GM12878 (cell line): ENCODE data around the gene NAA60. TPM values are rescaled to one million over a fixed set of nuclear protein-coding genes. Genes with fewer than 3 reads are reported as not detected.

ENCODE experiments used
- ATAC-seq: fragments of 200-7000 bp; cut with Tn5 transposase; 3 replicates; pipeline ENCODE4 v1.9.1; 2020; ENCODE audit warnings: mild to moderate bottlenecking, moderate library complexity
- BruUV-seq: library from RNA; stranded (reverse); fragments of 400-500 nt; replicated peaks from 2 replicates; lab custom pipeline; 2021; lab: Mats Ljungman, UMichigan
- CTCF ChIA-PET: fragments of 300-600 bp; sonication (Branson Sonifier 250); formaldehyde crosslinking; extraction: SDS; loops from one replicate; lab custom pipeline; 2021; ENCODE audit warnings: inconsistent platforms; lab: Yijun Ruan, JAX
- POLR2A ChIA-PET: fragments of 350-600 bp; formaldehyde crosslinking; extraction: SDS; loops from one replicate; lab custom pipeline; 2021; ENCODE audit warnings: inconsistent platforms; lab: Charles Lee
- RAD21 ChIA-PET: fragments of 300-600 bp; sonication (Branson Sonifier 250); formaldehyde crosslinking; loops from one replicate; lab custom pipeline; 2023; ENCODE audit warnings: antibody characterized with exemption; ENCODE audit not compliant: unreplicated experiment; lab: Charles Lee
- SMC1A ChIA-PET: fragments of 300-600 bp; sonication (Branson Sonifier 250); formaldehyde crosslinking; loops from one replicate; lab custom pipeline; 2023; ENCODE audit not compliant: unreplicated experiment, uncharacterized antibody; lab: Charles Lee
- DNase-seq: peaks from one replicate; pipeline ENCODE4 v3.0.0-alpha.2; 2011; ENCODE audit warnings: low read depth, low spot score
- FAIRE-seq: peaks from 3 replicates; lab custom pipeline; 2011; peaks lifted over from hg19 to GRCh38; lab: Jason Lieb, UNC
- H2AFZ ChIP-seq: 2 replicates; pipeline ENCODE4 v1.6.0; 2011; ENCODE audit warnings: low read depth, low read length, control low read depth; ENCODE audit not compliant: control insufficient read depth
- H3K27ac ChIP-seq: 2 replicates; pipeline ENCODE4 v1.5.1; 2011; ENCODE audit warnings: control low read depth; ENCODE audit not compliant: control insufficient read depth, insufficient read depth
- H3K27me3 ChIP-seq, 2 experiments: replicated peaks in 1 of 2; 2 replicates each; pipeline versions ENCODE4 v1.6.0 to v1.6.1; 2011; ENCODE audit warnings: low read length in 1 of 2; ENCODE audit not compliant: control insufficient read depth in 2 of 2, insufficient read depth in 2 of 2
- H3K36me3 ChIP-seq, 2 experiments: 2 replicates each; pipeline ENCODE4 v1.5.1; 2011; ENCODE audit warnings: low read length in 1 of 2; ENCODE audit not compliant: control insufficient read depth in 2 of 2, insufficient read depth in 2 of 2
- H3K4me1 ChIP-seq: 2 replicates; pipeline ENCODE4 v1.6.1; 2011; ENCODE audit warnings: mild to moderate bottlenecking, low read length, moderate library complexity, mixed read lengths; ENCODE audit not compliant: control insufficient read depth, insufficient read depth
- H3K4me2 ChIP-seq: 2 replicates; pipeline ENCODE4 v1.6.0; 2011; ENCODE audit warnings: control low read depth; ENCODE audit not compliant: control insufficient read depth, insufficient read depth
- H3K4me3 ChIP-seq: fragments of 200-600 bp; sonication (generic); 2 replicates; pipeline ENCODE4 v1.5.1; 2016
- H3K79me2 ChIP-seq: 2 replicates; pipeline ENCODE4 v1.6.0; 2011; ENCODE audit warnings: low read length; ENCODE audit not compliant: control insufficient read depth, insufficient read depth
- H3K9ac ChIP-seq: 2 replicates; pipeline ENCODE4 v1.8.0; 2011; ENCODE audit warnings: low read length, control low read depth, mixed read lengths; ENCODE audit not compliant: control insufficient read depth, insufficient read depth
- H3K9me3 ChIP-seq: replicated peaks from 3 replicates; pipeline ENCODE4 v1.5.1; 2011; ENCODE audit warnings: mild to moderate bottlenecking, low read length; ENCODE audit not compliant: control insufficient read depth, insufficient read depth
- H4K20me1 ChIP-seq: 2 replicates; pipeline ENCODE4 v1.6.0; 2011; ENCODE audit not compliant: control insufficient read depth, insufficient read depth
- ATF7 ChIP-seq: fragments of 450-650 bp; IDR thresholded peaks from 2 replicates; pipeline ENCODE4 v1.6.1; 2016; ENCODE audit warnings: low read depth, mild to moderate bottlenecking
- CBX5 ChIP-seq: sonication (generic); IDR thresholded peaks from 2 replicates; pipeline ENCODE4 v1.6.1; 2016; ENCODE audit warnings: low read depth, moderate library complexity, mild to moderate bottlenecking, inconsistent platforms
- EED ChIP-seq: sonication (generic); IDR thresholded peaks from 2 replicates; pipeline ENCODE4 v1.6.1; 2016; ENCODE audit warnings: antibody characterized with exemption, low read depth
- YY1 ChIP-seq: IDR thresholded peaks from 2 replicates; pipeline ENCODE4 v1.6.1; 2011; ENCODE audit warnings: low read depth, mild to moderate bottlenecking, low read length
- WGBS: methylation state at CpG from one replicate; pipeline ENCODE4 v1.1.6; 2016; ENCODE audit warnings: low lambda C conversion rate; ENCODE audit not compliant: insufficient replicate concordance, insufficient coverage; ENCODE audit errors: missing lambda C conversion rate; 5-methylcytosine and 5-hydroxymethylcytosine counted together
- in situ Hi-C: fragments of 300-500 bp; cut with MboI; formaldehyde crosslinking; loops from 9 replicates; pipeline ENCODE4 v1.14.3; 2018; ENCODE audit warnings: mixed read lengths
- intact Hi-C: fragments of 100-400 bp; cut with micrococcal nuclease; formaldehyde crosslinking; loops from one replicate; pipeline ENCODE4 v1.14.2; 2022; ENCODE audit not compliant: unreplicated experiment
- polyA plus RNA-seq, 11 experiments: library from polyadenylated mRNA; depleted of rRNA in 4 of 11; unstranded in 6 of 11; stranded (reverse) in 5 of 11; fragments of >200 nt; fragmentation: Nextera tagmentation in 4 of 11; fragmentation: Illumina TruSeq in 1 of 11; extraction: Ambion mirVana in 4 of 11; extraction: Trizol in 1 of 11; gene quantifications; 1 replicate in 1 of 11; 2 replicates in 10 of 11; pipeline versions ENCODE4 v1.2.1 to v1.2.3, GENCODE V29; 2011 to 2016; ENCODE audit warnings: inconsistent platforms in 2 of 11, missing spikeins in 2 of 11, low read depth in 1 of 11
- total RNA-seq, 4 experiments: library from RNA; depleted of rRNA in 3 of 4; stranded (reverse); fragments of >200 nt in 3 of 4; fragmentation: Illumina TruSeq in 1 of 4; extraction: Trizol in 1 of 4; gene quantifications; 2 replicates each; pipeline versions ENCODE4 v1.2.1 to v1.2.3, GENCODE V29; 2013 to 2021

The NAA60 gene
- total and polyA plus RNA-seq, 10 of the 15 experiments (the other 5 are each of a cell fraction or from before 2014, with no cell fraction given) = 6.2 to 43.1 (median 34.6) TPM

DNA sequence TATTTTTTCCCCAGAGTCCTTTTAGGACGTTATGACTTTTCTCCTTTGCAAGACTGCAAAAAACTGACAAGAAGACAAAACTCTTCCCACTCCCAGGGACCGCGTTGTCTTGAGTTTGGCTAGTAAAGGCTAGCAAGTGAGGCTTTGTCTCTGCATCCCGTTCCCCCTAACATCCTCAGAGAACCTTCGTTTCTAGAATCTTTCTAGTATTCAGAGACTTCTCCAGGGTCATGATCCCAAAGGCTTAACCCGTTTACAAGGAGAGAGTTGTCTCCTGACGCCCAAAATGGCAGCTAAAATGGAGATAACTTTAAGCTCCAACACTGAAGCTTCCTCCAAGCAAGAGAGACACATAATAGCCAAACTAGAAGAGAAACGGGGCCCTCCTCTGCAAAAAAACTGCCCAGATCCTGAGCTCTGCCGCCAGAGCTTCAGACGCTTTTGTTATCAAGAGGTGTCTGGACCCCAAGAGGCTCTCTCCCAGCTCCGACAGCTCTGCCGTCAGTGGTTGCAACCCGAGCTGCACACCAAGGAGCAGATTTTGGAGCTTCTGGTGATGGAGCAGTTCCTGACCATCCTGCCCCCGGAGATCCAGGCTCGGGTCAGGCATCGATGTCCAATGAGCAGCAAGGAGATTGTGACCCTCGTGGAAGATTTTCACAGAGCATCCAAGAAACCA, 41.6 kb upstream of the NAA60 start:
- Histone ChIP-seq H3K36me3 (peaks cover 0 to 13% of the 10 kb centered on the region in 2 experiments; a peak in 1 of 4 replicates), H4K20me1 (no peaks in the 10 kb centered on the region), H3K9me3 (peaks cover 16% of the 10 kb centered on the region; the same call in 2 of the 3 replicates), H3K27ac (peak overlapping the region; percentile 51), H3K4me1 (peaks cover 4% of the 10 kb centered on the region; the same call in 1 of the 2 replicates), H3K4me3 (peak overlapping the region; percentile 65), H3K9ac (peak overlapping the region; percentile 74), H3K27me3 (no peaks in the 10 kb centered on the region), H3K4me2 (peak overlapping the region; percentile 79), H2AFZ (peak overlapping the region; percentile 93), H3K79me2 (peaks cover 13% of the 10 kb centered on the region)
- DNase-seq = no peak
- TSS peak; percentile 69 for BruUV-seq
- no peak for FAIRE-seq
- TF ChIP-seq ATF7 = no peak
- peak; percentile 36; the same call in 1 of the 2 replicates for TF ChIP-seq YY1
- TF ChIP-seq EED = no peak
- TF ChIP-seq CBX5 = peak; percentile 2; the same call in 1 of the 2 replicates
- WGBS = 47% methylated on average over 17 of the region's 17 CpGs
- RAD21 ChIA-PET = interaction anchor here (0.6 to 1.9 kb wide), 5 partner anchors 42 to 267 kb away, joined by 3 to 6 read pairs (median 4); partner anchors contain the start of genes NAA60, ZNF213 and ZNF597
- intact Hi-C loops = loop anchor here (1.0 to 10.0 kb wide), 3 partner anchors 57 to 117 kb away; partner anchors contain the start of genes CLUAP1 and ZNF263
- POLR2A ChIA-PET = interaction anchor here (0.5 to 2.0 kb wide), 7 partner anchors 8 to 707 kb away, joined by 3 to 6 read pairs (median 4); partner anchors contain the start of gene ZNF75A
- CTCF ChIA-PET = interaction anchor here (0.6 to 2.0 kb wide), 10 partner anchors 9 to 190 kb away, joined by 3 to 5 read pairs (median 4); partner anchors contain the start of gene NAA60
- in situ Hi-C loops = no loop called here
- ATAC-seq = no peak
- SMC1A ChIA-PET = interaction anchor here (0.7 to 2.6 kb wide), 3 partner anchors 19 to 55 kb away, joined by 3 to 11 read pairs (median 5); partner anchors contain the start of genes NAA60 and ZNF597
